GM18517 (cell line): ENCODE measurements around the gene F2RL3.
"Not testable (repeated sequence)": the region's sequence is repeated elsewhere in the genome, so short reads cannot be mapped to it uniquely, and the experiment has no call there.

Source experiments
- ATAC-seq: cut with Tn5 transposase; IDR thresholded peaks from one replicate; pipeline ENCODE4 v1.9.1; 2021; ENCODE audit warnings: mild to moderate bottlenecking, moderate library complexity; ENCODE audit not compliant: unreplicated experiment

F2RL3 gene

GRCh38 chr19:16874250-16874977 lies 14.4 kb upstream of the F2RL3 start:
- ATAC-seq = no peak

GRCh38 chr19:16874978-16875299 lies 13.9 kb upstream of the F2RL3 start:
- ATAC-seq = not testable (repeated sequence)

GRCh38 chr19:16875584-16876555 lies 12.9 kb upstream of the F2RL3 start:
- no peak for ATAC-seq

GRCh38 chr19:16876904-16877361 lies 11.9 kb upstream of the F2RL3 start:
- ATAC-seq = no peak

GRCh38 chr19:16877581-16877980 lies 11.2 kb upstream of the F2RL3 start:
- no peak for ATAC-seq

GRCh38 chr19:16878181-16878965 lies 10.4 kb upstream of the F2RL3 start:
- ATAC-seq = no peak

GRCh38 chr19:16880884-16881554 lies 7.8 kb upstream of the F2RL3 start:
- no peak for ATAC-seq

GRCh38 chr19:16882146-16882545 lies 6.7 kb upstream of the F2RL3 start:
- no peak for ATAC-seq

GRCh38 chr19:16883522-16883921 lies 5.3 kb upstream of the F2RL3 start:
- ATAC-seq = no peak

- ATAC-seq = no peak
Observed at GRCh38 chr19:16885166-16885565, 3.6 kb upstream of the F2RL3 start.

GRCh38 chr19:16886305-16886880 lies 2.4 kb upstream of the F2RL3 start:
- ATAC-seq = no peak

GRCh38 chr19:16887353-16888265 lies 1.2 kb upstream of the F2RL3 start:
- no peak for ATAC-seq

GRCh38 chr19:16889366-16889882 lies 625 bp downstream of the F2RL3 start:
- ATAC-seq = no peak

- ATAC-seq = no peak
Observed at GRCh38 chr19:16889883-16890460, 1.2 kb downstream of the F2RL3 start.

- ATAC-seq = no peak
Observed at GRCh38 chr19:16890461-16891184, 1.8 kb downstream of the F2RL3 start.

- ATAC-seq = no peak
Observed at GRCh38 chr19:16891696-16892382, 3.0 kb downstream of the F2RL3 start.

- ATAC-seq = no peak
Observed at GRCh38 chr19:16892436-16892835, 3.6 kb downstream of the F2RL3 start.
